Measurements from ENCODE around the gene MMS19. TPM values are rescaled to one million over a fixed set of nuclear protein-coding genes. Genes with fewer than 3 reads are reported as not detected.

MMS19 gene
- total RNA-seq, 1 donor from 2014 or later = 70.7 TPM

DNA sequence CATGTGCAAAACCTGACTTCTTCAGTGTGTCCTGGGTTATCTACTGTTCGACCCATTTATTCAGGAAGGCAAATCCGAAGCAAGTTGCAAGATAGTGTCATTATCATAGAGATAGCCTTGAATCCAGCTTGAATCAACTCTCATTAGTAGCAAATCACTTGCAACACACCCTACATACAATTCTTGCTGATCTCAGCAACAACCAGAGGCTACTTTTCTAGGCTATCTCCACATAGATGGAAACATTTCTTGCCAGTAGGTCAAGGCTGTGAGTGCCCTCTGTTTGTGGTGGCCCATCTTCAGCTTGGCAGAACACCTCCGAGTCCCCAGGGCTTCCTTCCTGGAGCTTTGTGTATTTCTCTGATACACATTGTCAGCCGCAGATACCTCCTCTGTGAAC, 12.5 kb upstream of the MMS19 start:
- intact Hi-C loops (cut with DNase I) = no loop called here
- no peaks in the 10 kb centered on the region for H3K36me3 ChIP-seq
- H3K4me3 ChIP-seq = no peak overlapping the region
- TF ChIP-seq, protein P1, sequence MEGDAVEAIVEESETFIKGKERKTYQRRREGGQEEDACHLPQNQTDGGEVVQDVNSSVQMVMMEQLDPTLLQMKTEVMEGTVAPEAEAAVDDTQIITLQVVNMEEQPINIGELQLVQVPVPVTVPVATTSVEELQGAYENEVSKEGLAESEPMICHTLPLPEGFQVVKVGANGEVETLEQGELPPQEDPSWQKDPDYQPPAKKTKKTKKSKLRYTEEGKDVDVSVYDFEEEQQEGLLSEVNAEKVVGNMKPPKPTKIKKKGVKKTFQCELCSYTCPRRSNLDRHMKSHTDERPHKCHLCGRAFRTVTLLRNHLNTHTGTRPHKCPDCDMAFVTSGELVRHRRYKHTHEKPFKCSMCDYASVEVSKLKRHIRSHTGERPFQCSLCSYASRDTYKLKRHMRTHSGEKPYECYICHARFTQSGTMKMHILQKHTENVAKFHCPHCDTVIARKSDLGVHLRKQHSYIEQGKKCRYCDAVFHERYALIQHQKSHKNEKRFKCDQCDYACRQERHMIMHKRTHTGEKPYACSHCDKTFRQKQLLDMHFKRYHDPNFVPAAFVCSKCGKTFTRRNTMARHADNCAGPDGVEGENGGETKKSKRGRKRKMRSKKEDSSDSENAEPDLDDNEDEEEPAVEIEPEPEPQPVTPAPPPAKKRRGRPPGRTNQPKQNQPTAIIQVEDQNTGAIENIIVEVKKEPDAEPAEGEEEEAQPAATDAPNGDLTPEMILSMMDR (IDR thresholded peaks at IDR 0.05) = no peak
- peaks cover 6% of the 10 kb centered on the region for H3K4me1 ChIP-seq
- no peaks in the 10 kb centered on the region for H3K9me3 ChIP-seq
- H3K27ac ChIP-seq = no peak overlapping the region
- ATAC-seq (no peak), DNase-seq (no peak)
- no peaks in the 10 kb centered on the region for H3K27me3 ChIP-seq

DNA sequence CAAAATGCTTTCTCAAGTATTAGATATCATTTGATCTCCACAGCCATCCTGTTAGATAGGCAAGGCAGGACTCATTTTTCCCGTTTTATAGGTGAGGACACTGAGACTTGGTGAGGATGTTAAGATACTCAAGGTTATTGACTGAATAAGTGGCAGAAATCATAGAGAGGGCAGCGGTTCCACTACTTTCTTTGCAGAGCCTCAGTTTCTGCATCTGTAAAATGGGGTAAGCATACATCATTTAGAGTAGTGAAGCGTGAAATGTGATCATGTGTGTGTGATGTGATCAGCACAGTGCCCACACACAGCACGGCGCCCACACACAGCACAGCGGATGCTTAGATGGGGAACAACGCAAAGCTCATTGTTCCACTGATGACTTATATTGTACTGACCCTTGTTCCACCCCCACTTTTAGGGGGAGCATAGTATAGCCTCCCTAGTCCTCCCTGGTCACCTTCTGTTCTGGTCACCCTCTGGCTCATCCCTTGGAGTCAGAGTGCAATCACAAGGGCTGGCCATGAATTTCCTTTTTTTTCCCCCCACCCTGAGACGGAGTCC, 11.0 kb upstream of the MMS19 start:
- intact Hi-C loops (cut with DNase I) = no loop called here
- H3K4me3 ChIP-seq = no peak overlapping the region
- peak; percentile 74 for DNase-seq
- H3K27me3 ChIP-seq = no peaks in the 10 kb centered on the region
- TF ChIP-seq, protein P1 (IDR thresholded peaks at IDR 0.05) = no peak
- peaks cover 6% of the 10 kb centered on the region for H3K4me1 ChIP-seq
- no peaks in the 10 kb centered on the region for H3K9me3 ChIP-seq
- ATAC-seq = peak; percentile 81
- H3K27ac ChIP-seq = no peak overlapping the region
- no peaks in the 10 kb centered on the region for H3K36me3 ChIP-seq

DNA sequence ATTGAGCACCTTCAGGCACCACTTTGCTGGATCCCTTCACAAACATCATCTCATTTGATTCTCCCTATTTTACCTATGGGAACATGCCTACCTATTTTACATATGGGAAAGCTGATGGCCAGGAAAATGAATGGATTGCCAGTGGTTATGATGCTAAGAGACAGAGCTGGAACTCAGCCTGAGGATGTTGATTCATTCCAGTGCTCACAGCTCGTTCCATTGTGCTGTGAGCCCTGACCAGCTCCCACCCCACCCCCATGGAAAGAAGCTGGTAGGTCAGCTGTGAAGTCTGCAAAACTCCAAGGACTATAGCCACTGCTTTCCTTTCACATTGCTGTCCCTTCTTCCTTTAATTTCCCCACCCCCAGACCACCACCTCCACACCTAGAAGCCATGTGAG, 10.1 kb upstream of the MMS19 start:
- Histone ChIP-seq H3K36me3 (no peaks in the 10 kb centered on the region), H3K27me3 (no peaks in the 10 kb centered on the region), H3K4me1 (peaks cover 6% of the 10 kb centered on the region), H3K9me3 (no peaks in the 10 kb centered on the region), H3K27ac (no peak overlapping the region), H3K4me3 (no peak overlapping the region)
- TF ChIP-seq, protein P1 (IDR thresholded peaks at IDR 0.05) = no peak
- no peak for DNase-seq
- intact Hi-C loops (cut with DNase I) = no loop called here
- no peak for ATAC-seq

- Histone ChIP-seq H3K9me3 (no peaks in the 10 kb centered on the region), H3K4me3 (no peak overlapping the region), H3K27me3 (no peaks in the 10 kb centered on the region), H3K4me1 (peaks cover 7% of the 10 kb centered on the region), H3K36me3 (no peaks in the 10 kb centered on the region), H3K27ac (no peak overlapping the region)
- intact Hi-C loops (cut with DNase I) = no loop called here
- DNase-seq (no peak), ATAC-seq (peak; percentile 19)
- TF ChIP-seq, protein P1 (IDR thresholded peaks at IDR 0.05) = no peak
Measured at GRCh38 chr10:97506199-97506991, 8.2 kb upstream of the MMS19 start.

- Histone ChIP-seq H3K4me1 (peaks cover 19% of the 10 kb centered on the region), H3K27me3 (no peaks in the 10 kb centered on the region), H3K36me3 (no peaks in the 10 kb centered on the region), H3K4me3 (no peak overlapping the region), H3K27ac (no peak overlapping the region), H3K9me3 (no peaks in the 10 kb centered on the region)
- ATAC-seq = no peak
- intact Hi-C loops (cut with DNase I) = no loop called here
- TF ChIP-seq, protein P1 (IDR thresholded peaks at IDR 0.05) = no peak
- DNase-seq = no peak
Measured at GRCh38 chr10:97505152-97505551, 6.9 kb upstream of the MMS19 start.

Measured in upper lobe of right lung (tissue), 1 donor.